HK-2 (cell line): ENCODE measurements around the gene KCNIP1.

Source experiments
- DNase-seq: peaks from one replicate; pipeline ENCODE4 v3.0.0-alpha.2; 2018; ENCODE audit not compliant: unreplicated experiment

The KCNIP1 gene

DNA sequence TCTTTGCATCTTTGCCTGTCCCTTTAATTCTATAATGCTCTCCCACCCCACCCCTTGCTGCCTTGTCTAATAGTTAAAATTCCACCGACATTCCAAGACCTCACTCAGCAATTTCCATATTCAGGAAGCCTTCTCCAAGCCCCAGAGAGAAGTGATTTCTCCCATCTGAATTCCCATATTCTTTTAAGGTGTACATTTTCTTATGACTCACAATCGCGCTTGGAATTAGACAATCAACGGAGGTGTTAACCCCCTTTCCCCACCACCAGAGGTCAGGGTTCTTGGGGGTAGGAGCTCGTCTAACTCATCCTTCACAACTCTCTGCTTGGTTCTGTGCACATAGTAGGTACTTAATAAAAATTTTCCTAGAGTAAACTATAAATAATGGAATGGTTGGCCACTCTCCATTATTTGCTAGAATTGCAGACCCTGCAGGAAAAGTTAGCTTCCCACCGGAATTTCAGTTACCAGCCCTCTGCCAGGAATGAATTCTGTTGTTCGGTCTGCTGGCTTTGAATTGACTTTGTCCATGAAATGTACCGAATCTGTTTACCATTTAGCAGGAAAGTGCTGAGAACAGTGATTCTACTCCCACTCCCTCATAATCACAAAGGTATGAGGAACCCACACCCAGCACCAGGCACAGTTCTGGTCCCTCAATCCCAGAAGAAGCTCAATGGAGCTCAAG is 5.0 kb downstream of the KCNIP1 start:
- DNase-seq = no peak

GRCh38 chr5:170509348-170509660 is 5.5 kb downstream of the KCNIP1 start:
- no peak for DNase-seq

GRCh38 chr5:170510126-170510525 is 6.3 kb downstream of the KCNIP1 start:
- no peak for DNase-seq

GRCh38 chr5:170510559-170510958 is 6.7 kb downstream of the KCNIP1 start:
- DNase-seq = no peak

DNA sequence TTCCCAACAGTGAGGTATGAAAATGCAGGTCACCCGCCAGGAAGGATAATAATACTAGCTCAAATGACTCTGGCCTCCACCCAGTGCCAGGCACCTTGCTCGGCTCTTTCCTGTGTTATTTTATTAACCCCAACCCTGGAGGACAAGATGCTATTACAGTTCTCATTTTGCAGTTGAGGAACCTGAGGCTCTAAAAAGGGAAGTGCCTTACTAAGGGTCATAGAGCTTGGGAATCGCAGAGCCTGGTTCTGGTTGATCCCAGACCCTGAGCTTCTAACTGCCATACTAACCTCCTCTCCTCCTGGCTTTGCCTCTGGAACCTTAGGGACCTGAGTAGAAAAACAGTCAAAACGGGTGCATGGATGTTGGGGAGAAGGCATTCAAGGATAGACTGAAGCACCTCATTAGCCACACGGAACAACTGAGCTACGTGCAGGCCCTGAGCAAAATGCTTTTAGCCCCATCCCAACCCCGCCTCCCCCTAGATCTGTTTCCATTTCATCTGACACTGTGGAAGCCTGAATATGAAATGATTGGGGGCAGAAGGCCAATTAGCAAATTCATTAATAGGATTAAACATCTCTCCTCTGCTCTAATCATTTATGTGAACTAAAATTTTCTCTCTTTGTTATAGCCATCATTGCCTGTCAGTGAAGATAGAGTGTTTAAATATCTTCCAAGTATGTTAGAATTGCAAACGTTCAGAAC is 7.9 kb downstream of the KCNIP1 start:
- no peak for DNase-seq

- DNase-seq = no peak
These were observed 10.2 kb downstream of the KCNIP1 start for GRCh38 chr5:170513856-170514525.

DNA sequence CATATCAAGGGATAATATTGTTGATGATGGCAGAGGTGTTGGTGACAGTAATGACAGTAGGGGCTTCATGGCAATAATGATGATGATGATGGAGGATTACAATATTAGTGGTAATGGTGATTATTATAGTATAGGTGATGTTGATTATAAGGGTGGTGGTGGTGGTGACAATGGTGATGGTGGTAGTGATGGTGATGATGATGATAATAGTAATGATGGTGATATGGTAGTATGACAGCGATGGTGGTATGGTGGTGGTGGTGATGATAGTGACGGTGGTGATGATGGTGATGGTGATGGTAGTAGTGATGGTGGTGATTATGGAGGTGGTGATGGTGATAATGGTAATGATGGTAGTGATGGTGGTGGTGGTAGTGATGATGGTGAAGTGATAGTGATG is 13.6 kb downstream of the KCNIP1 start:
- no peak for DNase-seq

GRCh38 chr5:170518277-170518676 is 14.5 kb downstream of the KCNIP1 start:
- no peak for DNase-seq

DNA sequence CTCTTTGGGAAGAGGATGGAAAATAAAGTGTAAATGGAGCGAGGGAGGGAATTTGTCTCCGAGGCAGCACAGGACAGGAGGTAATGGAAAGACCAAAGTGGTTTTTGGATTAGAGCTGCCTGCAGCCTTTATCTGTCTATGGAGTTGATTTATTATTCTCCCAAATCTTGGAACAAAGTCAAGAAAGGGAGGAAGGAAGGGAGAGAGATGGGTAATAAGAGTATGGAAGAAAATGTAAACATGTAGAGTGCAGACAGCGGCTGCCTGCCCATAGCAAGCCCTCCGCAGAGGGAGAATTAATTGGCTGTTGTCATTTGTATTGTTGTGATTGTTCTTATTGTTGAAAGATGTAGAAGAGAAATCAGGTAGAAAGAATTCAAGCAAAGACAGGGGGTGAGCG is 15.7 kb downstream of the KCNIP1 start:
- no peak for DNase-seq

DNA sequence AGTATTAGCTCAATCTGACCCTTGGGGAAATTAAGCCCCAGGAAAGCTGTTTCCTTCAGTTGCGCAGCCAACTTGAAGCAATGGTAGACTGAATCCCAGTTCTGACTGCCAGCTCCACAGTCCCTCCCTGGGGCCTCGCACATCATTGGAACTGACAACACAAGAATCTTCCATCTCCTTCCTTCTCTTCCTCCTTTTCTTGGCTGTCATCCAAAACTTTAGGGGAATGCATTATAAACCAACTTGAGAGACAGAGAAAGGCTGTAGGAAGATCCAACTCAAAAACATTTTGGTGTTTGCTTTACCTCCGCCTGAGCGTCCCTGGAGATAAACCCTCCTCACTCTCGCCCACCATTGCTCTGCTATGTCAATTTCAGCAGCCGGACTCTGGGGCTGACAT is 16.6 kb downstream of the KCNIP1 start:
- no peak for DNase-seq

DNA sequence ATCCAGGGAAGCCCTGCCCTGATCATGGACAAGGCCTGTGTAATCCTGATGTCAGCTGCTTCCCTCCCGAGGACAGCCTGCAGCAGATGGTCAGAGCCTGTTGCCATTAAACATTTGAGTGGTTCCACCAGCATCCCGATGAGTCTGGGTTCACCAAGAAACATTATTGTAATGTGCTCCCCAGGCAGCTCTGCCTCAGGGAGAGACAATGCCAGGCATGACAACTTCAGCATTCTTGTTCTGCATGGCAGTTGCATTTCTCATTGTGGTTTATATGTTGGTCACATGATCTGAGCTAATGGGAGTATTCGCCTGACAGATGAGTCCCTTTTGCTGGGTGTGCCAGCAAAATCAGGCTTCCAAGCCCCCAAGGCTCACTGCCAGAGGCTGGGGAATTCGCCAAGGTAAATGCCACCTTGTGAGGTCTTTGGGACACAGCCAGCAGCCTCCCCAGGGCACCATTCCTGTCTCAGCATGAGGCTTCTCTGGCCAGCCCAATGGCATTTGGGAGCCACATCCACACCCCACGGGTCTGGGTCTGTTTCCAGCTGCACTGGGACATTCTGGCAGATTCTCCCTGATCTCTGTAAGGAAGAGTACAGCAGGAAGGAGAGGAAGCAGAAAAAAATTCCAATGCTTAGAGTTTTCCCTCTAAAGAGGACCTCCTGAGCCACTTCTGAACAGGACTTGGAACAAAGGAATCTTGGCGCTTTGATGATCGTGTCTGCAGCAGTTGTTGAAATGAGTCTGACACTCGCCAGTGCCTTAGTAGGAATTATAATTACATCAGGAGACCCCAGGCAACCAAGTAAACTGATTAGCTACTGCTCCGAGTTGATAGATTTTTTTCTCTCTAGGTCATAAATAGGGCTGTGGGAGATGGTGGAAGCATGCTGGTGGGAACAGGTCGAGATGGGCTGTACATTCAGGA is 18.7 kb downstream of the KCNIP1 start:
- peak; percentile 60 for DNase-seq

GRCh38 chr5:170523142-170523551 is 19.3 kb downstream of the KCNIP1 start:
- no peak for DNase-seq

GRCh38 chr5:170523830-170524229 is 20.0 kb downstream of the KCNIP1 start:
- DNase-seq = no peak

- no peak for DNase-seq
These were observed 20.8 kb downstream of the KCNIP1 start for GRCh38 chr5:170524576-170524975.

DNA sequence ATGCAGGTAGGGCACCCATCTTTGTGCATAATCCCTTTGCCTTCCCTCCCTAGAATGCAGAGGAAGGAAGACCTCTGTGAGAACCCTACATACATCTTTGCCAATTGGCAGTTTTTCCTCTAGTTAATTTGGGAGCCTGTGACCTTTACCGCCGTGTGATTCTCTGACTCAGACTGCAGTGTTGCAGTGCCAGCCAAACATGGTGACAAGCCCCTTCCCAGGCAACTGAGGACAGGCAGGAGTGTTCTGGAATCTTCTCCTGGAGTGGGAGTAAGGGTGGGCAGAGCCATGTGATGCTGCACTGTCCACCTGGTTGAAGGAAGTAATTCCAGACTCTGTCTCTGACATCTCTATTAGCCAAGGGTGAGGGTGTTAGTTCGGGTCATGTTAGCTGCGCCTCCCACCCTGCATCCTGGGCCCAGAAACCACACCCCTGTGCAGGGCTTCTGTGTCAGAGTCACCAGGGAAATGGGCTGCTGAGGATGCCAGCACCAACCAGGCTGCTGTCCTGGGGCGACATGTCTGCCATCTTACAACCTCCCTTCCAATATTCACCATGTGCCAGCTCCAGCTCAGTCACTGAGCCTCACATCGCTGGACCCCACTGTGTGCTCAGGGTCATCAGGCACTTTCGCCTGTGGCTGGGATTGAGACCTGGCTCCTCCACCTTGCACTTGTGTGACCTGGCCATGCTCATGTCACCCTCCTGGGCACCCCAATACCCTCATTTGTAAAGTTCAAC is 21.8 kb downstream of the KCNIP1 start:
- DNase-seq = no peak

DNA sequence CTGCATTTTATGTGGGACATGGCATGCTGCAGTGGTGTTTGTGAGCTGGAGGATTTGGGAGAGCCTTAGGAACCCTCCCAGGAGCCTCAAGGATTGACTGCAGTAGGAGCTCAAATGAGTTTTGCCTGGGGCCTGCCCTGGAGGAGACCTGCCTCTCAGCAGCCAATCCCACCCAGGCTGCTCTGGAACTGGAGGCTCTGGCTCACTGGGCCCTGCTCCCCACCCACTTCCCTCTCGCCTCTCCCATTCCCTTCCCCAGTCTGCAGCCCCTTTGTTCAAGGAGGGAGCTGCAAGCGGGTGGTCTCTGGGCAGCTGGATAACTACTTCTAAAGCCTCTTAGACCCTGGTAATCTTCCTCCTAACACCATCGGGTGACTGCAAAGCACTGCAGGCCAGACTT is 24.2 kb downstream of the KCNIP1 start:
- no peak for DNase-seq

DNA sequence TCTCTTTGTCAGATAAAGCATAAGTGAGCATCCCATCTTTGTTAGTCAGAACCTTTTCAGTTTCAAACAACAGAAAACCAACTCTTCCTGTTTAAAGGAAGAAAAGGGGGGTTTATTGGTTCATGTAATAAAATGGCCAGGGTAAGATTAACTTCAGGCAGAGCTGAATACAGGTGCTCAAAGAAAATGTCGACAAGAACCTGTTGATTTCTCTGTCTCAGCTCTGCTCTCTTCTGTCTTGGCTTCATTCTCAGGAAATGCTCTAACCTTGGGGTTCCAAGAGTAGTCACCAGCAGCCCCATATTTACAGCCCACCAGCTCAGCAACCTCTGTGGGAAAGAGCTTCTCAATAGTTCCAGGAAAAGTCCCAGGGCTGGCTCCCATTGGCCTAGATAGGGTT is 25.2 kb downstream of the KCNIP1 start:
- DNase-seq = no peak

DNA sequence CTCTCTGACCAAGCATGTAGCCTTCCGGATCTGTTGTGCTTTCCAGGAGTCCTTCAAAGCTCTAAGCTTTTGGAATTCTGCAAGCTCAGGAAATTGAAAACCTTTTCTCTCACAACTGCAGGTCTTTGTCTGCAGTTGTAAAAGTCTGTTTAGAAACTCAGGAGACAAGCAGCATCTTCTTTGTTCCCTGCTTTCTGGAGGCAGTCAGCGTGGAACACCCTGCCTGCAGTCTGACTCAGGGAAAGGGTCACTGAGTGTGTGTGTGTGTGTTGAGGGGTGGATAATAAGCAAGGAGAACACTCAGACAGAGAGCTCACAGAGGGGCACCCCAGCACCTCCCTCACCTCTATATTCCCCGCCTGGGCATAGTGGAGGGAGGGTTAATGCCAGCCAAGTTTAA is 29.1 kb downstream of the KCNIP1 start:
- DNase-seq = no peak

- no peak for DNase-seq
These were observed 29.6 kb downstream of the KCNIP1 start for GRCh38 chr5:170533383-170533782.

DNA sequence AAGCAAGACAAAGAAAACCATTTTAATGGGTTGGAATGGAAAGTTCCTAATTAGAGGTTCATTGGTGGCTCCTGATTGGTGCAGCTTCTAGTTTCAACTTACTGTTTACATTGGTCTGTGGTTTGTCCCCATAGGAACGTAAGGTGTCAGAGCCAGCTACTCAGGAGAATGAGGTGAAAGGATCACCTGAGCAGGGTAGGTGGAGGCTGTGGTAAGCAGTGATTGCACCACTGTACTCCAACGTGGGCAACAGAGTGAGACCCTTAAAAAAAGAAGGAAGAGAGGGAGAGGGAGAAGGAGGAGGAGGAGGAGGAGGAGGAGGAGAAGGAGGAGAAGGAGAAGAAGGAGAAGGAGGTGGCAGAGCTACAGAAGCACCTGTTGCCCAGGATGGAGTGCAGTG is 30.4 kb downstream of the KCNIP1 start:
- no peak for DNase-seq

DNA sequence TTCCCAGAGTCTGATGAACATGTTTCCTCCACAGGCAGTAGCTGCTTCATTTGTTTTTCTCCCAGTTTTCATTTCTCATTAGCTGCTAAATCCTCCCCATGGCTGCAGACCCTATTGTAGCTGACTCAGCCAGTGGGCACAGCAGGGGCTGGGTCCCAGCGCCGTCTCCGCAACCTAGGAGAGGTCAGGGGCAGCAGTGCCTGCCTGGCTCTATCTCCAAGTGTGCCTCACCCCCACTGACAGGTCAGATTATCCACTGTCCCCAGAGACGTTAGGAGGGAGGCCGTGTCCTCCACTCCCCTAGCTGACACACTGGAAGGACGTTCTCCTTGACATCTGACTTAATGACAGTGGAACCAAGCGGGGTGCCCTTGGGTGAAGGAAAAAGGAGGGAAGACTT is 31.1 kb downstream of the KCNIP1 start:
- no peak for DNase-seq

DNA sequence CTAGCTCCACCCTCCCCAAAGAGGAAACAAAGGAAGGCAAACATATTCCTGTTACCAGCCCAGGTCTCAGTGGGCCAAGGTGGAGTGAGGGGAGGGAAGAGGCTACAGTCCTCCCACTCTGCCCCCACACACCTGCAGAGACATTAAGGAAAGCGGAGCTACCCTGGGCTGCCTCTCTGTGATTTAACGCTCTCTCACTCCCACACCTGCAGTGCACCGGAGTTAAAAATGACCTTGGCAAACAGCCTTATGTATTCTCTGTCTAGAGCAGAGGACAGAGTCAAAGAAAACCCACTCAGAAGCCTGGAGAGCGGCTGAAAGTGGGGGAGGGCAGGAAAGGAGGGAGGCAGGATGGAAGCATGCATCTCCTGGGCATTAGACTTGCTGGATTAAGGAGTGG is 32.7 kb downstream of the KCNIP1 start:
- DNase-seq = no peak
